Measurements from ENCODE around the gene AKAP8L. TPM values are rescaled to one million over a fixed set of nuclear protein-coding genes. Genes with fewer than 3 reads are reported as not detected.

AKAP8L gene
- total RNA-seq, 1 experiment from 2014 or later: 123 TPM

GRCh38 chr19:15398501-15399233 is 20.1 kb downstream of the AKAP8L start:
- H4K5ac ChIP-seq (ENCODE audit: insufficient read length, low read depth, low read length): no peak overlapping the region
- TF ChIP-seq, protein P1, sequence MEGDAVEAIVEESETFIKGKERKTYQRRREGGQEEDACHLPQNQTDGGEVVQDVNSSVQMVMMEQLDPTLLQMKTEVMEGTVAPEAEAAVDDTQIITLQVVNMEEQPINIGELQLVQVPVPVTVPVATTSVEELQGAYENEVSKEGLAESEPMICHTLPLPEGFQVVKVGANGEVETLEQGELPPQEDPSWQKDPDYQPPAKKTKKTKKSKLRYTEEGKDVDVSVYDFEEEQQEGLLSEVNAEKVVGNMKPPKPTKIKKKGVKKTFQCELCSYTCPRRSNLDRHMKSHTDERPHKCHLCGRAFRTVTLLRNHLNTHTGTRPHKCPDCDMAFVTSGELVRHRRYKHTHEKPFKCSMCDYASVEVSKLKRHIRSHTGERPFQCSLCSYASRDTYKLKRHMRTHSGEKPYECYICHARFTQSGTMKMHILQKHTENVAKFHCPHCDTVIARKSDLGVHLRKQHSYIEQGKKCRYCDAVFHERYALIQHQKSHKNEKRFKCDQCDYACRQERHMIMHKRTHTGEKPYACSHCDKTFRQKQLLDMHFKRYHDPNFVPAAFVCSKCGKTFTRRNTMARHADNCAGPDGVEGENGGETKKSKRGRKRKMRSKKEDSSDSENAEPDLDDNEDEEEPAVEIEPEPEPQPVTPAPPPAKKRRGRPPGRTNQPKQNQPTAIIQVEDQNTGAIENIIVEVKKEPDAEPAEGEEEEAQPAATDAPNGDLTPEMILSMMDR (conservative IDR thresholded peaks at IDR 0.05): no peak
- H2BK120ac ChIP-seq (ENCODE audit: low read depth, low read length, poor library complexity, severe bottlenecking): no peak overlapping the region
- peaks cover 49 to 82% (median 71%) of the 10 kb centered on the region in 3 experiments for H3K36me3 Mint-ChIP-seq (ENCODE audit: insufficient read depth in 1 of 3, low read depth in 3 of 3)
- H3T11ph ChIP-seq (ENCODE audit: low read length): no peak overlapping the region
- no peak for DNase-seq
- no peak overlapping the region for H3K18ac ChIP-seq (ENCODE audit: insufficient read length, low read depth, low read length)
- WGBS (ENCODE audit: extremely low coverage, insufficient read length, low lambda C conversion rate): no CpG with 5 or more reads among the region's 50 CpGs
- H4K91ac ChIP-seq (ENCODE audit: insufficient read length, low read depth, low read length): no peak overlapping the region
- H3K4me3 Mint-ChIP-seq: no peak overlapping the region
- H3K27ac ChIP-seq (ENCODE audit: insufficient read length, low read depth, low read length): no peak overlapping the region
- no peaks in the 10 kb centered on the region for H3K27me3 ChIP-seq (ENCODE audit: insufficient read depth, low read length)
- no peak overlapping the region for H4K8ac ChIP-seq (replicated peaks; ENCODE audit: insufficient read length, low read depth, low read length)
- H3K27ac Mint-ChIP-seq: no peak overlapping the region
- no peak overlapping the region for H3K23ac ChIP-seq (ENCODE audit: insufficient read length, low read depth, low read length)
- H2AFZ ChIP-seq (ENCODE audit: low read length): no peak overlapping the region
- H2BK15ac ChIP-seq (ENCODE audit: low read depth, low read length): no peak overlapping the region
- no peak overlapping the region for H2BK20ac ChIP-seq (ENCODE audit: low read depth, low read length, poor library complexity, severe bottlenecking)
- no peaks in the 10 kb centered on the region; a peak in 1 of 5 replicates for H3K9me3 Mint-ChIP-seq
- H3K4me2 ChIP-seq (ENCODE audit: insufficient read depth, insufficient read length, low read length): no peak overlapping the region
- no peaks in the 10 kb centered on the region for H3K23me2 ChIP-seq (ENCODE audit: insufficient read length, low read depth, low read length, poor library complexity, severe bottlenecking)
- no peak overlapping the region for H3K4ac ChIP-seq (ENCODE audit: low read depth, low read length)
- no peaks in the 10 kb centered on the region for H3K27me3 Mint-ChIP-seq (ENCODE audit: low read depth)
- no peaks in the 10 kb centered on the region for H3K4me1 ChIP-seq (ENCODE audit: insufficient read depth, low read length)
- no peaks in the 10 kb centered on the region for H3K4me1 Mint-ChIP-seq
- H3K9ac ChIP-seq (ENCODE audit: extremely low read depth, insufficient read length, low read length): no peak overlapping the region
- no peaks in the 10 kb centered on the region for H3K9me3 ChIP-seq (ENCODE audit: control insufficient read depth, low read depth, low read length)
- H3K79me1 ChIP-seq (ENCODE audit: insufficient read depth, low read depth, low read length, poor library complexity, severe bottlenecking): peaks cover 4% of the 10 kb centered on the region
- H2AK5ac ChIP-seq (ENCODE audit: insufficient read length, low read length): no peak overlapping the region
- peaks cover 2% of the 10 kb centered on the region for H4K20me1 ChIP-seq (ENCODE audit: control insufficient read depth, insufficient read depth, insufficient read length)
- H3K56ac ChIP-seq (ENCODE audit: insufficient read length, low read depth, low read length): no peak overlapping the region
- no peak overlapping the region for H2BK5ac ChIP-seq (ENCODE audit: insufficient read length, low read length)
- no peak overlapping the region for H2BK12ac ChIP-seq (ENCODE audit: insufficient read length, low read depth, low read length)
- H3K79me2 ChIP-seq (ENCODE audit: insufficient read depth, low read length): peaks cover 10% of the 10 kb centered on the region
- H3K14ac ChIP-seq (ENCODE audit: insufficient read depth, low read length): no peak overlapping the region
